Kidney capillary endothelial cell (primary cell): ENCODE data around the gene TBC1D5.
"Not testable (repeated sequence)": the region's sequence is repeated elsewhere in the genome, so short reads cannot be mapped to it uniquely, and the experiment has no call there.

Experiments used
- DNase-seq: peaks from one replicate; pipeline ENCODE4 v3.0.0-alpha.2; 2018; ENCODE audit warnings: low spot score

TBC1D5 gene

DNA sequence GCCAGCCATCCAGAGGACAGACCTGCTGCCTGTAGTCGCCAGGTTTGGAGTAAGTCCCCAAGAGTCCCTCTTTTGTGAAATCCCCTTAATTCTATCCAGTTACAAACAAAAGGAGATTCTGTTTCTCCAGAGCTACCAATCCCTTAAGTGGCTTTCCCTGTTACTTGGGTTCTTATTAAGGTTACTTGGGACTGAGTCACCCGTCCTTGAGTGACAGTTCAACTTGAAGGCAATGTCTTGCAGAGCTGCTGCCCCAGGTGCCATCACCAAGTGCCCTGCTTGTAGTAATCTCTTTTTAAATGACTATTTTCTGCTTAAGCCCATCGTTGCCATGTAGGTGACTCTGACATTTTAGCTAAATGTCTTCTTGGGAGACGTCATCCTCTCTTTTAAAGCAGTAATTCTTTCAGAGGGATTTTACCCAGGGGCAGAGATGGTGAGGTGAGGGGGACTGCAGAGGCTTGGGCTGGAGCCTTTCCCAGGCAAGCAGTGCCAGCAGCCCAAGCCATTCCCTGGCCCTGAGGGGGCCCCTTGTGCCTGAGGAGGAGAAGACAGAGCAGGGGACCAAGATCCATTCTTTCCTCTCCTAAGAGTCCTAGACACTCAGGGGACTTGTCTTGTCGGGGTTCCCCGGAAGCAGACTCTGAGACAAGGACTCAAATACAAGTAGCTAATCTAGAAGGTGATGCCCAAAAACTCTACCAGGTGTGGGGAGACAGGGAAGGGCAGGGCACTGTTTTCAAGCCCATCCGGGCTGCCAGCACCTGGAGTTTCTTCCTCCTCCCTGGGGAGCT, 604.0 kb downstream of the TBC1D5 start:
- DNase-seq = no peak

DNA sequence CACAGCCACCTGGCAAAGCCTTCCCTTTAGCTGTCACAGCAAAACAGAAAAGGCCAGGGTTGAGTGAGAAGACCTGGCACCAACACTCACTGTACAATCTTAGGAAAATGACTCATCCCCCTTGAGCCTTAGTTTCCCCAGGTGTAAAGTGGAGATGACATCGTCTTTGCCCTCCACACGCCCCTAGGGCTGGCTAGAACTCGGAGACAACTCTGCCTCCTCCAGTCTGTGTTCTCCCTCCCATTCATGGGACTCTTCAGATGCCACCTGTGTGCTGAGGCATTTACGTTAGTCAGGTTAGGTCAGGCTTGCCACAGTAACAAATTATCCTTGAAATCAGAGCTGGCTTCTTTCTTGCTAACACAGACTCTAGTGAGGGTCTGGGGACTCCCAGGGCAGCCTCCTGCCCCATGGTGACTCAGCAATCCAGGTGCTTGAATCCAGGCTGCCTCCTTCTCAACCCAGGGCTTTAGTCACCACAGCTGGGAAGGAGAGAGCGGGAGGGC, 605.1 kb downstream of the TBC1D5 start:
- DNase-seq = no peak

DNA sequence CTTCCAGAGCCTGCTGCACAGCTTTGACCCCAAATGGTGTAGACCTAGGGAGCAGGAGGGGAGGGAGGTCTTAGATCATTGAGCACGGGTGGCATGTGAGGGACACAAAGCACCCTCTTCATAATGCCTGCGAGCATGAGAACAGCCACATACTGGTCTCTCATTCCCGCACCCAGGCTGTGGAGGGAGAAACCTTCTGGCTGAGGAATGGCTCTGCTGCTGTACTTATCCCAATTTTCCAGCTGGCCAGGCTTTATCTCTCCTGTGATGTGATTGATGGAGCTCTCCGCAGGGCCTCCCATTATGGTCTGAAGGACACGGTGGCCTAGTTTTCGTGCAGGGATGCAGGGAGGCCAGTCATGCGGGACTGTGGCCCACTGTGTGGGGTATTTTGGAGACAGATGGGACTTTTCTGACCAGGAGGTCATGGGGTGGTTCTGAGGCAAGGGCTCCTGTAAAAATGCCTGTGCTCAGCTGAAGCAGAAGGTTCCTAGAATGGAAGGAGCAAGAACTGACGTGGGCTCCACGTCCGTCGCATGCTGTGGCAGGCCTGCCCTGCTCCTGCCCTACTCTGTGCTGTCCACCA, 606.2 kb downstream of the TBC1D5 start:
- no peak for DNase-seq

DNA sequence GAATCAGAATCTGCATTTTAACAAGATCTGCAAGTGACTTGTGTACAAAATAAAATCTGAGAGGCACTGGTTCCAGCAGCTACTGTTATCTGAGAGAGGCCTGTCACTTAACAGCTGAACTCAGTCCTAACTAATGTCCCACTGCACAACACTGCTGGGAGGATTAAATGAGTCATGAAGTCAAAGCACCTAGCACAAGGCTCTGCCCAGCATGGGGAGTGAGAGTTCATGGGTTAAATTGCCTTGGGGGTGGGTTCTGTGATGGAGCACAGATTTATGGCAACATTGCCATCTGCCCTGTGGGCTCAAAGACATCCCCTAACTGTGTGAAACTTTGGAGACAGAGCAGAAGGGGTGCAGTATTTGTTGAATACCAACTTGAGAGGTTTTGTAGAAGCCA, 606.7 kb downstream of the TBC1D5 start:
- no peak for DNase-seq

DNA sequence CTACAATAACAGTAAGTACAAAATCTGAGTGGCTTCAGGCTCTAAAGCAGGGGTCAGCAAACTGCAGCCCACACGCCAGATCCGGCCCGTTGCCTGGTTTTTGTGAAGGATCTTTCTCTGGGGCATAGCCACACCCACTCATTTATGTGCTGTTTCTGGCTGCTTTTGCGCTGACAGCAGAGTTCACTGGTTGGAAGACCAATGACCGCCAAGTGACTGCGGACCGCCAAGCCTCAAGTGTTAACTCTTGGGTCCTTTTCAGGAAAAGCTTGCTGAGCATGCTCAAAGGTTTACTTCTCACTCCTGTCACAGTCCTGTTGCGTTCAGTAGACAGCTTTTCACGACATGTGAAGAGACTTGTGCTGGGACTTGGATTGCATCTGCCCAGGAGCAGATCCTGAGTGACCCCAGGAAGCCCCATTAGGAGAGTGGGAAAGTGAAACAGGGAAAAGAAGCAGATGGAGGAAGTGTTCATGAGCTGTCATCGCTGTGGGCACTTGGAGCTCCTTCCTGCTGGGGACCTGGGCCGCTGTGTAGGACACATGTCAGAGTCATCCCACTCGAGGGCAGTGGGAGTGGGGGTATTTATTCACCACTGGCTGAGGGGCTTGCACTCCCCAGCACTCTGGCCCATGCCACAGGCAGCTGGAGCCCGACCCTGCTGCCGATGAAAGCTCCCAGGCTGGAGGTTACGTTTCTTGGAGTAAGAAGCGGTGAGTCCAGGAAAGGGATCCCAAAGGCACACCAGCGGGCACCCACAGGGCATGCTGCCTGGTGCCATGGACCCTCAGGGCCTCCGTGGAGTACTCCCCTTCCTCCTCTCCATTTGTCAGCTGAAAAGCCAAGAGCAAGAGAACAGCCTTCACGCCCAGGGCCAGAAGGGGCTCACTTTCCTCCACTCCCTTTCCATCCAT, 608.5 kb downstream of the TBC1D5 start:
- no peak for DNase-seq

DNA sequence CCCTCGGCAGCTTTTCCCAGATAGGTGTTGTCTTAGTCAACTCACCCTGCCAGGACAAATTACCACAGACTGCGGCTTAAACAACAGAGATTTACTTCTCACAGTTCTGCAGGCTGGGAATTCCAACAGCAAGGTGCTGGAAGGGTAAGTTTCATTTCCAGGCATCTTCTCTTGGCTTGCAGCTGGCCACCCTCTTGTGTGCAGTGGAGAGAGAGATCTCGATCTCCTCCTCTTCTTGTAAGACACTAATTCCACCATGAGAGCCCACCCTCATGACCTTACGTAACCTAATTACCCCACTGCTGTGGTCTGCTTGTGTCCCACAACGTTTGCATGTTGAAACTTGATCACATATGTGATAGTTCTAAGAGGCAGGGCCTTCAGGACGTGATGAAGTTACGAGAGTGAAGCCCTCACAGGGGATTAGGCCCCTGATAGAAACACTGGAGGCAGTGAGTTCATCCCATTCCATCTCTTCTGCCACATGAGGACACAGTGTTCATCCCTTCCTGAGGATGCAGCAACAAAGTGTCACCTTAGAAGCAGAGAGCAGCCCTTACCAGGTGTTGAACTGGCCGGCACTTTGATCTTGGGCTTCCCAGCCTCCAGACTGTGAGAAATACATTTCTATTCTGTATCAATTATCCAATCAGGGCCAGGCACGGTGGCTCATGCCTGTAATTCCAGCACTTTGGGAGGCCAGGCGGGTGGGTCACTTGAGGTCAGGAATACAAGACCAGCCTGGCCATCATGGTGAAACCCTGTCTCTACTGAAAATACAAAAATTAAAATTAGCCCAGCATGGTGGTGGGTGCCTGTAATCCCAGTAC, 609.9 kb downstream of the TBC1D5 start:
- DNase-seq = no peak

DNA sequence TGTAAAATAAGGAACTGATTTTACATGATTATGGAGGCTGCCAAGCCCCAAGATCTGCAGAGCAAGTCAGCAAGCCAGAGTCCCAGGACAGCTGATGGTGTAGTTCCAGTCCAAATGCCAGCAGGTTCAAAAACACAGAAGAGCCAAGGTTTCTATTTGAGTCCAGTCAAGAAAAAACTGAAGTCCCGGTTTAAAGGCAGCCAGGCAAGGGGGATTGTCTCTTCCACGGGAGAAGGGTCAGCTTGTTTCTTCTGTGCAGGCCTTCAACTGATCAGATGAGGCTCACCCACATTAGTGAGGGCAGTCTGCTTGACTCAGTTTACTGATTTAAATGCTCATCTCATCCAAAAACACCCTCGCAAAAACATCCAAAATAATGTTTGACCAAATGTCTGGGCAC, 611.5 kb downstream of the TBC1D5 start:
- DNase-seq = no peak

DNA sequence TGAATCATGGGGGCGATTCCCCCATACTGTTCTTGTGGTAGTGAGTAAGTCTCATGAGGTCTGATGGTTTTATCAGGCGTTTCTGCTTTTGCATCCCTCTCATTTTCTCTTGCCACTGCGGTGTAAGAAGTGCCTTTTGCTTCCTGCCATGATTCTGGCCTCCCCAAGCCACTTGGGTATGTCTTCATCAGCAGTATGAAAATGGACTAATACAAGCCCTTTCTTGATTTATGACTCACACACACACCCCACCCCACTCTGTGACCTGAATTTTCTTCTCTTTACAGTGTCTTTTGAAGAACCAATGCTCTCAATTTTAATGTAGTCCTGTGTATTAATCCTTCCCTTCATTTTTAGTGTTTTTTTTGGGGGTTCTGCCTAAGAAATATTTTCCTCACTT, 612.9 kb downstream of the TBC1D5 start:
- no peak for DNase-seq

DNA sequence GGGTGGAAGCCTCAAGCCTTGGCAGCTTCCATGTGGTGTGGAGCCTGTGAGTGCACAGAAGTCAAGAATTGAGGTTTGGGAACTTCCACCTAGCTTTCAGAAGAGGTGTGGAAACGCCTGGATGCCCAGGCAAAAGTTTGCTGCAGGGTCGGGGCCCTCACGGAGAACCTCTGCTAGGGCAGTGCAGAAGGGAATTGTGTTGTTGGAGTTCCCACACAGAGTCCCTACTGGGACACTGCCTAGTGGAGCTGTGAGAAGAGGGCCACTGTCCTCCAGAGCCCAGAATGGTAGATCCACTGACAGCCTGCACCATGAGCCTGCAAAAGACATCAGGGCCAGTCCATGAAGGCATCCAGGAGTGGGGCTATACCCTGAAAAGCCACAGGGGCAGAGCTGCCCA, 613.8 kb downstream of the TBC1D5 start:
- not testable (repeated sequence) for DNase-seq

DNA sequence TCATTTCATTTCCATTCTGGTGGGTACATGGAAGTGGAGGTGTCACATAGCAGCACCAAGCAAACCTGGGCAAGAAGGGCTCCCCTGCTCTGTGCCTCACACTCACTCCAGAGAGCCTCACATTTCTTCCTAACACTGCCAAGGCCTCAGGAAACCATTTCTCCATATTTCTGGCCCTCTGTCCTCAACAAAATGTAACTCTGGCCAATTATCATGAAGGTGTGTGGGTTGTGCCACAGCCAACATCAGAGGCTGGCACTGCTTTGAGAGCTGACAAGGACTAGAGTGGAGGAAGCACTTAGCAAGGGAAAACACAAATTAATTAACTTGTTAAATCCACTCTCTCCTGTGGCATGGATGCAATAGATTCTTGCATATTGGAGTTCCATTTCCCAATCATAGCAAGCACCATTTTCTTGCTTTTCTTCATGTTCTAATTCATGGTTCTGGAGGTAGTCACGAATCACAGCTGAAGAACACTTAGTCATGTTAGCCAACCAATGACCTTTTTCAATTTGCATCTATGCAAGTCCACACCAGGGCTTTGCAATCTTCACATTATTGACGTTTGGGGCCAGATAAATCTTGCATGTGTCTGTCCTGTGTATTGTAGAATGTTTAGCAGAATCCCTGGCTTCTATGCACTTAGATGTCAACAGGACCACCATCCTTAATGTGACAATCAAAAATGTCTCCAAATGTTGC, 616.5 kb downstream of the TBC1D5 start:
- no peak for DNase-seq

DNA sequence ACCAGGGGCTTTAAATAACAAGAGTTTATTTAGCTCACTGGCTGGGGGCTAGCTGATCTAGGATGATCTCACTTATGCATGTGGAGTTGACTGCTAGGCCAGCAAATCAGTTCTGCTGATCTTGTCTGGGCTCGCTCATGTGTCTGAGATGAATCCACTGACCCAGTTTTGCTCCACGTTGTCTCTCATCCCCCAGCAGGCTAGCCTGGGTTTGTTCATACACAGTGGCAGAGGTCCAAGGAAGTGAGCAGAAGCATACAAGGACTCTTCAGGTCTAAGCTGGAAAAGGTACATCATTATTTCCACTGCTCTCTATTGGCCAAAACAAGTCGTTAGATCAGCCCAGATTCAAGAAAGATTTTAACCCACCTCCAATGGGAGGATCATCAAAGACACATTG, 619.7 kb downstream of the TBC1D5 start:
- DNase-seq = no peak

DNA sequence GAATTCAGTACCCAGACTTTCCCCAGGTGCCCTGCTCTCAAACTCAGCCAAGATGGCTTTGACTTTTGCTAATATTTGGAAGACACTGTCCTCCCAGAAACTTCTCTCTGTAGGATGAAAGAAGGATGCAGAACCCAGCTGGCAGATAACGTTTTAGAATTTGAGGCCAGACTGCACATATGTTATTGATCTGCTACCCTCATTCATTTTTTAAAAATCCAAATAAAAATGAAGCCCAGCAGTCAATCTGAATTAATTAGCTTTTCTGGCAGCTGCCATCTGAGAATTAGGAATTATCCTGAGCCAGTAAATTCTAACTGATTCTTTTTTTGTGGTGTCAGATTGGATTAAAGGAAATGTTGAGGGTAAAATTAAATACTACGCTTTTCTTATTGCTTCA, 621.1 kb downstream of the TBC1D5 start:
- no peak for DNase-seq

DNA sequence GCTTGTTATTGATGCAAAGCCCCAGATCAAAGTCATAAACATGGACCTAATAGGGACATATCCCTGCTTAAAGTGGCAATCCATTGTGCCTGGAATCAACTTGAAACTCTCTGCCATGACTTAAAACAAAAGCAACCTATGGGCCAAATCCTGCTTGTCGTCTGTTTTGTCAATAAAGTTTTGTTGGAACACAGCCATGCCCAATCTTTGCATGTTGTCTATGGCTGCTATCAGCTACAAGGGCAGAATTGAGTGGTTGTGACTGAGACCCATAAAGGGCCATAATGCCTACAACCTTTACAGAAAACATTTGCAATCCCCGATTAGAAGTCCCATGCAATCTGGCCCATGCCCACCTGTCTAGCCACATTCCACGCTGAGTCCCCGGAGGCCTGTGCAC, 622.3 kb downstream of the TBC1D5 start:
- no peak for DNase-seq

DNA sequence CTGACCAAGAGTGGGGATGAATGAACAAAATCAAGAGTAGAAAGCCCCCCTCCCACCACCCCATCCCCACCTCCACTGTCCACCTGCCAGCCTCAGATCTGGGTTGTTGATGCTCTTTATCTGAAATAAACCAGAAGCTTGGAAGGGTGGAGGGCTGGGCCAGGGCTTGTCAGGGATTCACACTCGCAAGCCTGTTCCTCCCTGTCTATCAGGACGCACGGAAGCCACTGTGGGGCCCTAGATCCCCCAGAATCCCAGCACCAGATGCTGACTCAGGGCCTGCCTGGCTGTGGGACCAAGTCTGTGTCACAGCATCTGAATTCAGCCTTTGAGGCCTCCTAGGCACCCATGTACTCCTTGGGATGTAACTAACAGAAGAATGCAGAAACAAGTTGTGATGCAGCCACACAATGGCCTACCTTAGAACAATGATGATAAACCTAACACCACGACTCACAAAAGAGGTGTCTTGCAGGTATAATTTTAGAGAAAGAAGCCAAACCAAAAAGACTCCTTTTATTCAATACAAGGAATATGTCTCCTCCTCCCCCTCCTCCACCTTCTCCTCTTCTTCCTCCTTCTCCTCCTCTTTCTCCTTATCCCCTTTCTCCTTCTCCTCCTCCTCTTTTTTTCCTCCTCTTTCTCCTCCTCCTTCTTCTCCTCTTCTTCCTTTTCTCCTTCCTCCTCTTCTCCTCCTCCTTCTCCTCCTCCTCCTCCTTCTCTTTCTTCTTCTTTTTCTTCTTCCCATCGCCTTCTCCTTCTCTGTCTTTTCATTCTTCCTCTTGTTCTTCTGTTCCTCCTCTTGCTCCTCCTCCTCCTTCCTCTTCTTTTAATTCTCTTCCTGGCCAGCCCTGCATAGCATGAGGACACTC, 623.0 kb downstream of the TBC1D5 start:
- DNase-seq = no peak

DNA sequence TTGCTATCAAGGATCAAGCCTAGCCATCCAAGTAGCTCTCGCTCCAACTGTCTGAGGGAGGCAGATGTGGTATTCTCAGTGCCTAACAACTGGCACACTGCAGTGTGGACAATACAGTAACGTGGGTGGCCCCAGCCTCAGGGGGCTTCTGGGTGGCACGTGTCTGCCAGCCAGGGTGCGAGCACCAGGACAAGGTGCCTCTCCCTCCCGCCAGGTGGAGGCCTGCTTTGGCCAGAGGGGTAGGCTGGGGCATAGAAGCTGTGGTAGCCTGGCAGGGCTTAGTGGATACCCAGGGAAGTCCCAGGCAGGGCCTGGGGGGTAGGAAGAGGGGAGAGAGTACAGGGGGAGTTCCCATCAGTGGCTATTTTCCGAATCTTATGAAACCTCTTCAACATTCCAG, 623.7 kb downstream of the TBC1D5 start:
- DNase-seq = no peak

DNA sequence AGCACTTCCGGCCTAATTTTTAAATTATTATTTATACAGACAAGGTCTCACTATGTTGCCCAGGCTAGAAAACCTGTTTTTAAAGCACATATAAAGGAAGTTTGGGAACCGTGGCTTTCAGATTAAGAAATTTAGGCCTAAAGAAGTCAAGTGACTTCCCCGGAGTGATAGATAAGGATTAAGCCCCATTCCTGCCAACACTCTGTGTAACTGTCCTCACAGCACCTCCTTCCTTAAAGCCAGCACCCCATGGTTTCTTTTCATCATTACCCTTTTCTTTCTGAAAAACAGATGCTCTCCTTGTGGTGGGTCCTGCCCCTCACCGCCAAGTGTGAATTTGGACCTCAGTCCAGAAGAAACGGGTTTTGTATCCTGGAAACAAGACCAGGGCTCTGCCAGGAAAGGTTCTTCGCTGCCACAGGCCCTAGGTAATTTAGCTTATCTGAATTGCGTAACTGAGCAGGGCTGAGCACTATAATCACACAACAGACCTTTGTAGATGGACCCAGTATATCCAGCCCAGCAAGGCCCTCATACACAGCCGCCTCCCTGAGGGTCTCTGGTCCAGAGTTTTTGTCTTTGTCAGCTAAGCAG, 626.3 kb downstream of the TBC1D5 start:
- DNase-seq = no peak

DNA sequence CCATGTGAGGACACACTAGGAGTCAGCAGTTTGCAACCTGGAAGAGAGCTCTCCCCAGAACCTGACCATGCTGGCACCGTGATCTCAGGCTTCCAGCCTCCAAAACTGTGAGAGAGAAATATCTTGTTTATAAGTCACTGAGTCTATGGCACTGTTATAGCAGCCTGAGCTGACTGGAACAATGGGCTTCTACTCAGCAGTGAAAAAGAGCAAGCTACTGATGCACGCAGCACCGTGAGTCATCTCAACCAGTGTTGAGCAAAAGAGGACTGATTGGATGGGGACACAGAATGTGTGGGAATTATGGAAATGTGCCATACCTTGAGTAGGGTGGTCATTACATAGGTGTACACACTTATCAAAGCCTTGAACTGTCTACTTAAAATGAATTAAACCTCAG, 627.2 kb downstream of the TBC1D5 start:
- DNase-seq = no peak

DNA sequence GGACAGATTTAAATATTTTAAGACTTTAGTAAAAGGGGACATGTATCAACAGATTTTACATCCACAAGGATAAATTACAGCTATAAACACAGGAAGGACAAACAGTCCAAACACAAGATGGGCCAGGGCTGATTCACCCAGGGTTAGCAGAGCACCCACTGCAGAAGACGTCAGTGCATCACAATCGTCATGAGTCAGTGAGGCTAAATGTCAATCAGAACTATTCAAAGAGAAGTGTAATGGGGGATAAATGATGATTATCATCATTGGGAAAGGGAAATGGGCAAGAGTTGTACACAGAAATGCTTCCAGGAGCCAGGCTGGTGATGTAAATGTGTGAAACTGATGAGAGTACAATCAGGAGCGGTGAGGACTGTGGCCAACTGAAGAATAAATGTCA, 630.8 kb downstream of the TBC1D5 start:
- DNase-seq = no peak

DNA sequence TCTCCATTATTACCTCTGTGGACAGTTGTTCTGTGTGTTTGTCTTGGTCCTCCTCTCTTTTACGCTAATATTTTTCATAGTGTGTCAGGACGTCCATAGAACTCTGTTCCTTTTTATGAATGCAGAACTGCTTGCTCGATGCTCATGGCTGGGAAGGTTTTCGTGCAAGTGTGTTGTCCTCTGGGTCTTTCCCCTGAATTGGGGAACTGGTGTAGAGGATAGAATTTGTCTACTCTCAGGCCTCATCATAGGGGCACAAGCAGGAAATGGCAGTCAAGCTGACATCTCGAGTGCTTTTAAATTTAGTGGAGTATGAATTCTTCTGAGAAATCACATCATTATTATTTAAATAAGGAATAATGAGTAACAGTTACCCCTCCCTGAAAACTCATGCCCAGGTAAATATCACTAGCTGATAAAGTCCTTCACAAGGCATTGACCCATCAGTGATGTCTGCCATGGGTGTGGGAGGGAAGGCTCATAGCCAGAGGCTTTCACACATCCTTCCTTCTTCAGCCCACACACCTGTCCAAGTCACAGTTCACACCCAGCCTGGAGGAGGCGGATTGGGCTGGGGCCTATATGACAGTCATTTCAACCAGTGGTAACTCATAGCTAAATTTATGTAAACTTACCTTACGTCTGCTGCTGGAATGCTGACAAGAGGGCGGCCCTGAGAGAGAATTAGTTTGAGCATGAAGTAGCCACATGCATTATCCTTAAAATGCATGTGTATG, 631.6 kb downstream of the TBC1D5 start:
- no peak for DNase-seq
